Psoas muscle (tissue), 8 donors: Measurements from ENCODE around the gene BDKRB1. TPM values are rescaled to one million over a fixed set of nuclear protein-coding genes. Genes with fewer than 3 reads are reported as not detected.

Source experiments
- ATAC-seq, 4 donors: fragments of 200-7000 bp; cut with Tn5 transposase; one replicate each; pipeline ENCODE4 v1.9.1; 2020; ENCODE audit warnings: moderate library complexity in 3 of 4, mild to moderate bottlenecking in 2 of 4
- DNase-seq, 2 donors: peaks; one replicate each; pipeline ENCODE4 v3.0.0-alpha.2; 2020
- H3K27ac ChIP-seq: fragments of 200-600 bp; one replicate; pipeline ENCODE4 v1.8.0; 2022
- H3K27me3 ChIP-seq, 3 donors: fragments of 200-600 bp in 1 of 3; one replicate each; pipeline versions ENCODE4 v1.6.1 to v1.8.0; 2013 to 2022; ENCODE audit warnings: low read length in 2 of 3, mild to moderate bottlenecking in 2 of 3, moderate library complexity in 1 of 3; ENCODE audit not compliant: insufficient read depth in 3 of 3
- H3K36me3 ChIP-seq, 2 donors: fragments of 200-600 bp in 1 of 2; one replicate each; pipeline versions ENCODE4 v1.6.1 to v1.8.0; 2013 to 2022; ENCODE audit warnings: low read depth in 1 of 2, mild to moderate bottlenecking in 1 of 2, moderate library complexity in 1 of 2; ENCODE audit not compliant: insufficient read depth in 1 of 2
- H3K4me1 ChIP-seq: fragments of 200-600 bp; one replicate; pipeline ENCODE4 v1.8.0; 2022
- H3K4me3 ChIP-seq: fragments of 200-600 bp; one replicate; pipeline ENCODE4 v1.8.0; 2022; ENCODE audit warnings: mild to moderate bottlenecking
- H3K9me3 ChIP-seq: fragments of 200-600 bp; one replicate; pipeline ENCODE4 v1.8.0; 2022
- CTCF ChIP-seq: fragments of 200-600 bp; IDR thresholded peaks from one replicate; pipeline ENCODE4 v1.8.0; 2022; ENCODE audit warnings: antibody characterized with exemption
- WGBS, 3 donors: extraction: QIAGEN DNeasy Blood & Tissue Kit; methylation state at CpG; one replicate each; pipeline versions ENCODE4 v1.1.6 to v1.1.7; 2013; 5-methylcytosine and 5-hydroxymethylcytosine counted together
- intact Hi-C, 2 donors: fragments of 100-400 bp; cut with DNase I; formaldehyde crosslinking; loops; one replicate each; pipeline versions ENCODE4 v1.11.0 to v1.14.2; 2022
- polyA plus RNA-seq, 3 donors: library from polyadenylated mRNA; stranded (reverse); fragments of 200-250 nt; gene quantifications; one replicate each; pipeline ENCODE4 v1.2.3, GENCODE V29; 2013
- total RNA-seq, 4 donors: library from RNA; stranded (reverse); fragmentation: NEBNext Ultra II Directional in 2 of 4; extraction: Animal tissue kit (Norgen Biotek cat#: 25700) in 2 of 4; gene quantifications; one replicate each; pipeline versions ENCODE4 v1.2.1 to v1.2.4, GENCODE V29; 2021 to 2023
- donor health status: healthy with polysubstance abuse.
- donor health status: DM: no; HTN: no; CAD: no; lungs with moderate emphysema.
- donor health status: Bipolar disorder and iron deficiency.
- donor health status: healthy.
- donor health status: DM: yes; HTN: yes; CAD: no.
- donor health status: DM: no; HTN: no; CAD: no.
- donor health status: DM: no; HTN: no; CAD: no.
- donor health status: DM: yes; HTN: yes; CAD: no.

BDKRB1 gene
- total and polyA plus RNA-seq, 7 donors: 0.06 to 0.75 (median 0.13) TPM; not detected in 4

GRCh38 chr14:96284430-96284829 lies 28.4 kb downstream of the BDKRB1 start:
- DNase-seq (no peak), ATAC-seq (no peak)
- no peak overlapping the region for H3K4me3 ChIP-seq
- H3K27ac ChIP-seq: no peak overlapping the region
- no peaks in the 10 kb centered on the region for H3K4me1 ChIP-seq
- WGBS, 3 donors: 79 to 90% (median 82%) methylated on average over 1 of the region's 1 CpG
- H3K27me3 ChIP-seq: no peaks in the 10 kb centered on the region
- H3K9me3 ChIP-seq: no peaks in the 10 kb centered on the region
- peaks cover 3 to 78% of the 10 kb centered on the region in 2 donors for H3K36me3 ChIP-seq
- intact Hi-C loops: no loop called here
- no peak for TF ChIP-seq CTCF

GRCh38 chr14:96285667-96286066 lies 29.7 kb downstream of the BDKRB1 start:
- 74 to 77% (median 76%) methylated on average over 17 of the region's 17 CpGs for WGBS, 3 donors

GRCh38 chr14:96286251-96286650 lies 30.2 kb downstream of the BDKRB1 start:
- 88 to 100% (median 98%) methylated on average over 1 of the region's 1 CpG for WGBS, 3 donors
- Histone ChIP-seq H3K27me3 (no peaks in the 10 kb centered on the region), H3K9me3 (no peaks in the 10 kb centered on the region), H3K4me3 (no peak overlapping the region), H3K27ac (no peak overlapping the region), H3K36me3 (peaks cover 6 to 96% of the 10 kb centered on the region in 2 donors), H3K4me1 (no peaks in the 10 kb centered on the region)
- intact Hi-C loops: no loop called here
- ATAC-seq (no peak), DNase-seq (no peak)
- TF ChIP-seq CTCF: no peak

More at GRCh38 chr14:96285667-96286066, 29.7 kb downstream of the BDKRB1 start:
- DNase-seq (no peak), ATAC-seq (no peak)
- Histone ChIP-seq H3K27ac (no peak overlapping the region), H3K27me3 (no peaks in the 10 kb centered on the region), H3K4me3 (no peak overlapping the region), H3K4me1 (no peaks in the 10 kb centered on the region), H3K36me3 (peaks cover 6 to 90% of the 10 kb centered on the region in 2 donors), H3K9me3 (no peaks in the 10 kb centered on the region)
- intact Hi-C loops: no loop called here
- no peak for TF ChIP-seq CTCF

- 98 to 100% (median 100%) methylated on average over 1 of the region's 1 CpG for WGBS, 3 donors
- Histone ChIP-seq H3K27me3 (no peaks in the 10 kb centered on the region), H3K27ac (no peak overlapping the region), H3K9me3 (no peaks in the 10 kb centered on the region), H3K36me3 (peaks cover 6 to 98% of the 10 kb centered on the region in 2 donors), H3K4me3 (no peak overlapping the region), H3K4me1 (no peaks in the 10 kb centered on the region)
- no peak for ATAC-seq
- intact Hi-C loops: no loop called here
- no peak for TF ChIP-seq CTCF
- DNase-seq: no peak
Observed at GRCh38 chr14:96287856-96288255, 31.8 kb downstream of the BDKRB1 start.

- no peak for TF ChIP-seq CTCF
- 83 to 84% (median 83%) methylated on average over 7 of the region's 7 CpGs for WGBS, 3 donors
- ATAC-seq (no peak), DNase-seq (no peak)
- H3K27ac ChIP-seq: no peak overlapping the region
- no peaks in the 10 kb centered on the region for H3K9me3 ChIP-seq
- no peak overlapping the region for H3K4me3 ChIP-seq
- H3K4me1 ChIP-seq: no peaks in the 10 kb centered on the region
- peaks cover 3 to 70% of the 10 kb centered on the region in 2 donors for H3K36me3 ChIP-seq
- intact Hi-C loops: loop anchor here in 1 of 2 donors (10.0 kb wide), 1 partner anchor 51 kb away; no protein-coding TSS in a partner anchor
- H3K27me3 ChIP-seq: no peaks in the 10 kb centered on the region
Observed at GRCh38 chr14:96294246-96294645, 38.2 kb downstream of the BDKRB1 start.
